ENCODE data around the gene MX2. TPM values are rescaled to one million over a fixed set of nuclear protein-coding genes. Genes with fewer than 3 reads are reported as not detected.

The MX2 gene
- total and polyA plus RNA-seq, 2 of the 8 experiments (the other 6 are each of a cell fraction or from before 2014, with no cell fraction given), result 3.1 to 8.9 TPM

DNA sequence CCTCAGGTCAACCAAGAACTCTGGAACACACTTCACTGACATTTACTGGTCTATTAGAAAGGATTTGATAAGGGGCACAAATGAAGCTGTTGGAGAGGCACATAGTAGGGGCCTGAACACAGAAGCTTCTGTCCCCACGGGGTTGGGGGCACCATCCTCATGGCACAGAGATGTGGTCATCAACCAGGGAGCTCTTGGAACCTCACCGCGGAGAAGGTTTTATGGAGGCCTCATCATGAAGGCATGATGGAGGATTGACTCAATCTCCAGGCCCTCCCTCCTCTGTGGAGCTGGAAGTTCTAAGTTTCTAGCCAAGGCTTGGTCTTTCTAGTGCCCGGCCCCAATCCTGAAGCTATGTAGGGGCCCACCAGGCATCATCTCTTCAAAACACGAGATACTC lies 87.8 kb downstream of the MX2 start:
- H4K91ac ChIP-seq (replicated peaks; ENCODE audit: insufficient read length, low read length), result no peak overlapping the region
- peaks cover 0 to 6% (median 0%) of the 10 kb centered on the region in 4 experiments; a peak in 3 of 7 replicates for H3K4me1 ChIP-seq (replicated peaks in 1 of 4; ENCODE audit: control insufficient read depth in 3 of 4, insufficient read depth in 4 of 4, low read length in 3 of 4)
- no peak overlapping the region for H3K56ac ChIP-seq (replicated peaks; ENCODE audit: insufficient read length, low read depth, low read length)
- H3K27me3 ChIP-seq (replicated peaks in 1 of 4; ENCODE audit: control insufficient read depth in 3 of 4, extremely low read depth in 1 of 4, insufficient read depth in 3 of 4, low read length in 3 of 4), result no peaks in the 10 kb centered on the region
- H3K36me3 ChIP-seq (ENCODE audit: control insufficient read depth in 2 of 4, insufficient read depth in 4 of 4, low read length in 3 of 4), result no peaks in the 10 kb centered on the region
- no peak overlapping the region for H3K23ac ChIP-seq (ENCODE audit: insufficient read length)
- TF ChIP-seq EGR1 (IDR thresholded peaks at IDR 0.05; ENCODE audit: borderline replicate concordance, low read depth, low read length), result no peak
- TF ChIP-seq, protein P1, sequence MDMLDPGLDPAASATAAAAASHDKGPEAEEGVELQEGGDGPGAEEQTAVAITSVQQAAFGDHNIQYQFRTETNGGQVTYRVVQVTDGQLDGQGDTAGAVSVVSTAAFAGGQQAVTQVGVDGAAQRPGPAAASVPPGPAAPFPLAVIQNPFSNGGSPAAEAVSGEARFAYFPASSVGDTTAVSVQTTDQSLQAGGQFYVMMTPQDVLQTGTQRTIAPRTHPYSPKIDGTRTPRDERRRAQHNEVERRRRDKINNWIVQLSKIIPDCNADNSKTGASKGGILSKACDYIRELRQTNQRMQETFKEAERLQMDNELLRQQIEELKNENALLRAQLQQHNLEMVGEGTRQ (IDR thresholded peaks at IDR 0.05; ENCODE audit: low read length), result no peak
- TF ChIP-seq CBX8 (IDR thresholded peaks at IDR 0.05; ENCODE audit: borderline replicate concordance, low read depth, low read length), result no peak
- no peak for TF ChIP-seq ASH2L (IDR thresholded peaks at IDR 0.05; ENCODE audit: low read length)
- TF ChIP-seq CHD2 (IDR thresholded peaks at IDR 0.05; ENCODE audit: low read length), result no peak
- no peak for TF ChIP-seq SIRT6 (IDR thresholded peaks at IDR 0.05; ENCODE audit: low read length)
- TF ChIP-seq JUND (IDR thresholded peaks at IDR 0.05; ENCODE audit: low read length), result no peak
- TF ChIP-seq EZH2 (IDR thresholded peaks at IDR 0.05; ENCODE audit: low read depth, low read length, severe bottlenecking), result no peak
- TF ChIP-seq BCL11A (IDR thresholded peaks at IDR 0.05; ENCODE audit: low read depth in 2 of 2, low read length in 2 of 2), result no peak
- no peak for TF ChIP-seq TCF12 (IDR thresholded peaks at IDR 0.05; ENCODE audit: low read depth, low read length)
- no peak for TF ChIP-seq RBBP5 (IDR thresholded peaks at IDR 0.05; ENCODE audit: borderline replicate concordance, low read depth, low read length)
- TF ChIP-seq KDM4A (IDR thresholded peaks at IDR 0.05; ENCODE audit: low read depth, low read length, severe bottlenecking), result no peak
- POLR2A ChIA-PET (ENCODE audit: partially characterized antibody), result no interaction called here
- H4K20me1 ChIP-seq (replicated peaks in 1 of 2; ENCODE audit: control insufficient read depth in 1 of 2, insufficient read depth in 2 of 2, low read length in 2 of 2), result no peaks in the 10 kb centered on the region
- 77% methylated on average over 5 of the region's 5 CpGs; no CpG with 5 or more reads in 1 of the 2 experiments for WGBS, 2 experiments (ENCODE audit: extremely low coverage in 1 of 2, insufficient coverage in 1 of 2, insufficient read length in 1 of 2, insufficient replicate concordance in 2 of 2, low coverage in 1 of 2, low lambda C conversion rate in 2 of 2, missing lambda C conversion rate in 1 of 2)
- no peak overlapping the region for H2BK15ac ChIP-seq (ENCODE audit: low read length)
- peaks cover 0 to 3% of the 10 kb centered on the region in 2 experiments; a peak in 1 of 4 replicates for H3K9me3 ChIP-seq (ENCODE audit: insufficient read depth in 2 of 2, low read depth in 1 of 2, low read length in 1 of 2)
- no peak overlapping the region for H4K5ac ChIP-seq (ENCODE audit: insufficient read length, low read depth, low read length)
- no peak for FAIRE-seq
- H3K14ac ChIP-seq (ENCODE audit: insufficient read length), result no peak overlapping the region
- H2AFZ ChIP-seq (ENCODE audit: low read length), result no peak overlapping the region
- no peak for DNase-seq (ENCODE audit: low read depth in 1 of 2, low spot score in 2 of 2)
- no peak overlapping the region for H3K9ac ChIP-seq (replicated peaks in 1 of 4; ENCODE audit: extremely low read depth in 1 of 4, low read depth in 3 of 4, low read length in 3 of 4)
- no peak overlapping the region for H2BK20ac ChIP-seq (ENCODE audit: low read length)
- CTCF ChIA-PET (ENCODE audit: partially characterized antibody), result interaction anchor here (0.8 to 1.8 kb wide), 3 partner anchors 67 to 167 kb away, joined by 3 to 4 read pairs (median 3); no protein-coding TSS in a partner anchor
- no peak overlapping the region for H3K4me3 ChIP-seq (ENCODE audit: extremely low read depth in 1 of 4, insufficient read depth in 2 of 4, low read depth in 3 of 4, low read length in 4 of 4)
- no peak overlapping the region for H4K8ac ChIP-seq (ENCODE audit: extremely low read depth, insufficient read depth, low read length)
- H3K23me2 ChIP-seq (ENCODE audit: low read depth, low read length), result no peaks in the 10 kb centered on the region
- no peak overlapping the region for H2AK5ac ChIP-seq (ENCODE audit: low read depth, low read length)
- H3K4me2 ChIP-seq (ENCODE audit: insufficient read depth in 1 of 2, low read depth in 2 of 2, low read length in 2 of 2), result no peak overlapping the region
- no peak overlapping the region for H3K27ac ChIP-seq (ENCODE audit: low read depth, low read length)
- no peak overlapping the region for H3K18ac ChIP-seq (ENCODE audit: extremely low read depth, low read length)
- no peak overlapping the region for H2BK12ac ChIP-seq (ENCODE audit: low read depth, low read length)
- H2BK5ac ChIP-seq (ENCODE audit: low read depth, low read length), result no peak overlapping the region
- no peak overlapping the region for H3K4ac ChIP-seq (replicated peaks; ENCODE audit: insufficient read length, low read depth, low read length)
- H3K79me1 ChIP-seq (ENCODE audit: low read depth, low read length), result no peaks in the 10 kb centered on the region
- H2BK120ac ChIP-seq (replicated peaks; ENCODE audit: low read depth, low read length), result no peak overlapping the region
- no peaks in the 10 kb centered on the region for H3K79me2 ChIP-seq (ENCODE audit: control insufficient read depth in 1 of 2, insufficient read depth in 2 of 2, low read length in 2 of 2)
